GM18505 (cell line): ENCODE data around the gene PLXDC2.
"Not testable (repeated sequence)": the region's sequence is repeated elsewhere in the genome, so short reads cannot be mapped to it uniquely, and the experiment has no call there.

Experiments
- ATAC-seq: cut with Tn5 transposase; IDR thresholded peaks from one replicate; pipeline ENCODE4 v1.9.1; 2021; ENCODE audit not compliant: unreplicated experiment
- POLR2A ChIP-seq: IDR thresholded peaks from 4 replicates; pipeline ENCODE4 v1.6.1; 2011; ENCODE audit warnings: borderline replicate concordance; ENCODE audit not compliant: insufficient read depth, insufficient read length; ENCODE audit errors: extremely low read depth

Gene PLXDC2

GRCh38 chr10:19979628-19980027 is 163.4 kb downstream of the PLXDC2 start:
- ATAC-seq = no peak
- TF ChIP-seq POLR2A = no peak

GRCh38 chr10:19983880-19984565 is 167.8 kb downstream of the PLXDC2 start:
- TF ChIP-seq POLR2A = no peak
- ATAC-seq = no peak

GRCh38 chr10:19985745-19986144 is 169.5 kb downstream of the PLXDC2 start:
- no peak for TF ChIP-seq POLR2A
- no peak for ATAC-seq

GRCh38 chr10:19986591-19986990 is 170.4 kb downstream of the PLXDC2 start:
- no peak for TF ChIP-seq POLR2A
- ATAC-seq = no peak

GRCh38 chr10:19987931-19988330 is 171.7 kb downstream of the PLXDC2 start:
- TF ChIP-seq POLR2A = no peak
- no peak for ATAC-seq

- no peak for ATAC-seq
- TF ChIP-seq POLR2A = no peak
Observed at GRCh38 chr10:19993714-19994315, 177.6 kb downstream of the PLXDC2 start.

- TF ChIP-seq POLR2A = no peak
- no peak for ATAC-seq
Observed at GRCh38 chr10:19998482-19998881, 182.2 kb downstream of the PLXDC2 start.

- TF ChIP-seq POLR2A = no peak
- no peak for ATAC-seq
Observed at GRCh38 chr10:19999431-19999830, 183.2 kb downstream of the PLXDC2 start.

GRCh38 chr10:20002026-20002425 is 185.8 kb downstream of the PLXDC2 start:
- not testable (repeated sequence) for ATAC-seq

GRCh38 chr10:20002657-20003056 is 186.4 kb downstream of the PLXDC2 start:
- no peak for ATAC-seq
- TF ChIP-seq POLR2A = no peak

GRCh38 chr10:20004087-20004523 is 187.9 kb downstream of the PLXDC2 start:
- no peak for TF ChIP-seq POLR2A
- peak; percentile 66 for ATAC-seq

- no peak for ATAC-seq
- no peak for TF ChIP-seq POLR2A
Observed at GRCh38 chr10:20005638-20006037, 189.4 kb downstream of the PLXDC2 start.

GRCh38 chr10:20006169-20006870 is 190.1 kb downstream of the PLXDC2 start:
- no peak for ATAC-seq
- no peak for TF ChIP-seq POLR2A

- no peak for TF ChIP-seq POLR2A
- ATAC-seq = no peak
Observed at GRCh38 chr10:20007426-20007825, 191.2 kb downstream of the PLXDC2 start.
